COLO668 (cell line): ENCODE measurements around the gene AQP11.
"Not testable (repeated sequence)": the region's sequence is repeated elsewhere in the genome, so short reads cannot be mapped to it uniquely, and the experiment has no call there.

Experiments used
- DNase-seq: peaks from one replicate; lab custom pipeline; 2025; ENCODE audit not compliant: unreplicated experiment; lab: John Stamatoyannopoulos, UW

The AQP11 gene, protein sequence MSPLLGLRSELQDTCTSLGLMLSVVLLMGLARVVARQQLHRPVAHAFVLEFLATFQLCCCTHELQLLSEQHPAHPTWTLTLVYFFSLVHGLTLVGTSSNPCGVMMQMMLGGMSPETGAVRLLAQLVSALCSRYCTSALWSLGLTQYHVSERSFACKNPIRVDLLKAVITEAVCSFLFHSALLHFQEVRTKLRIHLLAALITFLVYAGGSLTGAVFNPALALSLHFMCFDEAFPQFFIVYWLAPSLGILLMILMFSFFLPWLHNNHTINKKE

DNA sequence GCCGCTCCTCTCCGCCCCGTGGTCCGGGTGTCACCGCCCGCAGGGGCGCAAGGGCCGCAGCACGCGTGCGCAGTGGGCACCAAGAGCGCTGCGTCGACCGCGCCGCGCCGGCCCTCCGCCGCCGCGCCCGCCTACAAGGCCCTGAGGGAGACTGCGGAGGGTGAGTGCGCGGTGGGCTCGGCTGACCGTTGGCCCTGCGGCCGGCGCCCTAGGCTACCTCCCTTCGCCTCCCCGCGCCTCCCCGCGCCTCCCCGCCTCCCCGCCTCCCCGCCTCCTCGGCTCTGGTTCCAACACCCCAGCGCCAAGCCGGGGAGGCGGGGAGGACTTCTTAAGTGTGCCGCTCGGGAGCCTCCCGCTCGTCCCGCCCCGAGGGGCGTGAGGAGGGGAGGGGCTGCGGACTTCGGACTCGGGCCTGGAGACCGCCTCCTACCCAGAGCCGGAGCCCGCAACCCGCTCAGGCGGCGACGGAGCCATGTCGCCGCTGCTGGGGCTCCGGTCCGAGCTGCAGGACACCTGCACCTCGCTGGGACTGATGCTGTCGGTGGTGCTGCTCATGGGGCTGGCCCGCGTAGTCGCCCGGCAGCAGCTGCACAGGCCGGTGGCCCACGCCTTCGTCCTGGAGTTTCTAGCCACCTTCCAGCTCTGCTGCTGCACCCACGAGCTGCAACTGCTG is at the start of gene AQP11:
Gene AQP11, plus strand, starts transcription at position 433 of the 673 bp plus-strand sequence. Its CDS starts 40 bp downstream, at position 473.
- DNase-seq: peak; percentile 88

DNA sequence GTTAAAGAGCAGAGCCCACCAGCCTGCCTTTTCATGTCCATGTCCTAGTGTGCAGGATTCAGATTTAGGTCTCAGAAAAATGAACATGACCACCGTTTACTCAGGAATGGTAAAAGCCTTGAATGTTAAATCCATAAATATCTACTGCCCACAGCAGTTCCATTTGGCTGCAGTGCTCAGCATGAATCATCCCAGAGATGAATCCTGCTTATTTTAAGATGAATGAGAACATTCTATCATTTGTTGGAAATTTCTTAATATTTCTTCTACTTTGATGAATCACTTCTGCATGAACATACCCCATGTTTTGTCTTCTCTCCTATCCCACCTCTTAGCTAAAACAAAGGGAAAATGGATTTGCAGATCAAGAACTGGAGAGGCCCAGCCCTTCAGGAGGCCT is 47.5 kb upstream of the AQP11 start:
- no peak for DNase-seq

DNA sequence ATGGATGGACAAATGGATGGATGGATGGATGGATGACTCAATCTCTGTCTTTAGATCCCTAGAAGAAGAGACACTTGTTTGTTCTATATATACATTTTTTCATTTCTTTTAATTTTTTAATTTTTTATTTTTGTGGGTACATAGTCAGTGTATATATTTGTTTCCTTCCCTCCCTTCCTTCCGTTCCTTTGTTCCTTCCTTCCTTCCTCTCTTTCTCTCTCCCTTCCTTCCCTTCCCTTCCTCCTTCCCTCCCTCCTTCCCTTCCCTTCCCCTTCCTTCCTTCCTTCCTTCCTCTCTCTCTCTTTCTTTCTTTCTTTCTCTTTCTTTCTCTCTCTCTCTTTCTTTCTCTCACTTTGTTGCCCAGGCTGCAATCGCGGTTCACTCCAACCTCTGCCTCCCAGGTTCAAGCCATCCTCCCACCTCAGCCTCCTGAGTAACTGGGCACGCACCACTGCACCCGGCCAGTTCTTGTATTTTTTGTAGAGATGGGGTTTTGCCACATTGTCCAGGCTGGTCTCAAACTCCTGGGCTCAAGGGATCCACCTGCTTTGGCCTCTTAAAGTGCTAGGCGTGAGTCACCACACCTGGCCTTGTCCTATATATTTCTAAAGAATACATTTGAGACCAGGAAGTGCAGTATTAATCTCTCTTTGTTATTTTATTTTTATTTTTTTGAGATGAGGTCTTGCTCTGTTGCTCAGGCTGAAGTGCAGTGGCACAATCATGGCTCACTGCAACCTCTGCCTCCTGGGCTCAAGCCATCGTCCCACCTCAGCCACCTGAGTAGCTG is 42.5 kb upstream of the AQP11 start:
- no peak for DNase-seq

DNA sequence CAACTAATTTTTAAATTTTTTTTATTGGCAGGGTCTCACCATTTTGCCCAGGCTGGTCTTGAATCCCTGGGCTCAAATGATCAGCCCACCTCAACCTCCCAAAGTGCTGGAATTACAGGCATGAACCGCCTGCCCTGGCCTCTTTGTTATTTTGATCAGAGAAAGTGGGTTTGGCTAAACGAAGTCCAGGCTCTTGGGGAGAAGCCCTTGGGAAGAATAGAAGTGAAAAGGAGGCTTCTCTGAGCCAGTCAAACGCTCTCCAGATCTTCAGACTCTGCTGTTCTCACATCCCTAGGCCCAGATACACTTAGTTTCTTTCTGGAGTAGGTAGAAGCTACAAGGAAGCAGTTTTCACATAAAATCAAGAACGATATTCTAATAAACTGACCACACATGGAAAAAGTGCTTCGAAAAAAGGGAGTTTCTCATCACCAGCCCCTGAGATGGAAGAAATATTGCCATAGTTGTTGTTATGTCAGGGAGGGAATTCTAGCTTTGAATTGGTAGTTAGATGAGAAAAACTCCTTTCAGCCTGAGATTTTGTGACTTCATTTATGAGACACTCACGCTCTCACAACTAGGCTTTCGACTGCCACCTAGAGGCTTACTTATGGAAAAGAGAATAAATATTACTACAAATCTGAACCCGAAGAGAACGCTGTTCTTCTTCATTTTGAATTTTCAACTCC is 41.7 kb upstream of the AQP11 start:
- DNase-seq: peak; percentile 33

DNA sequence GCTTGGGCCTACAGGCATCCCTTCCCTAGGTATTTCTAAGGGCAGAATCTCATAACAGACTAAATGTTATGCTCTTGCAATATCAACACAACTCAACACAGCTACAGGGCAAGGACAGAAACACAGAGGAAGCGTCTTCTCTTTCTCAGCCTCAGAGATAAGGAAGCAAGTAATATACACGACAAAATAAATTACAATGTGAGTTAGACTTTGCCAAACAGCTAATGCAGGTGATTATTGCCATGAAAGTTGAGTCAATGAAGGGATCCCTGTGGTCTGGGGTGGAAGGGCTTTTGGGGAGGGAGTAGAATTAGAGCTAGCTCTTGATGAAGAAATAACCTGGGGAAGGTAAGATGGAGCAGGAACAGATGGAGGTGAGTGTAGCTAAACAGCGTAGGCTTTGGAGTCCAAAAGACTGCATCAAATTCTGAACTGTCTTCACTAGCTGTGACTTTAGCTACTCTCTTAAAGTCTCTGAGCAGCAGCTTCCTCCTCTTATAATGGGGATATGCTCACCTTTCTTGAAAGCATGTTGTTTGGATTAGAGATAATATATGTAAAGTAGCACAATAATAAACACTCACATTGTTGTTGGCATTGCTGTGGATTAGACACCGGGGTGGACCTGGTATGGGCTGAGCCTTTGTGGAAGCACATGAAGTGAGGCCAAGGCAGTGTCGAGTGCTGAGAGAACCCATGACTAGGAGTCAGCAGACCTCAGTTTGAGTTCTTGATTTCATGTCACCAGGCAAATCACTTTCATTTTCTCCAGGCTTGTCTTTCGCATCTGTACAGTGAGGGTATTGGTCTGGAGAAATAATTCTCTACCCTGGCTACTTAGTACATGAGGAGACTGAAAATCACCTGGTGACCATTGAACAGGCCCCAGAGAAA is 41.0 kb upstream of the AQP11 start:
- DNase-seq: no peak

DNA sequence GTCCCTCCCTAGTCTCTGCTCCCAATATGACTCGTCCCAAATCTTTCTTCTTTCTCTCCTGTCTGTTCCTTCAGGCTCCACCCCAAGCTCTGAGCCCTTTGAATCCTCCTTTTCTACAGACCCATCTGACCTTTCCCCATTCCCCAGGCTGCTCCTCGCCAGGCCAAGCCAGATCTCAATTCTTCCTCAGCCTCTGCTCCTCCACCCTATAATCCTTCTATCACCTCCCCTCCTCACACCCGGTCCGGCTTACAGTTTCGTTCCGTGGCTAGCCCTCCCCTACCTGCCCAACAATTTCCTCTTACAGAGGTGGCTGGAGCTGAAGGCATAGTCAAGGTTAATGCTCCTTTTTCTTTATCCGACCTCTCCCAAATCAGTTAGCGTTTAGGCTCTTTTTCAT is 38.3 kb upstream of the AQP11 start:
- not testable (repeated sequence) for DNase-seq

DNA sequence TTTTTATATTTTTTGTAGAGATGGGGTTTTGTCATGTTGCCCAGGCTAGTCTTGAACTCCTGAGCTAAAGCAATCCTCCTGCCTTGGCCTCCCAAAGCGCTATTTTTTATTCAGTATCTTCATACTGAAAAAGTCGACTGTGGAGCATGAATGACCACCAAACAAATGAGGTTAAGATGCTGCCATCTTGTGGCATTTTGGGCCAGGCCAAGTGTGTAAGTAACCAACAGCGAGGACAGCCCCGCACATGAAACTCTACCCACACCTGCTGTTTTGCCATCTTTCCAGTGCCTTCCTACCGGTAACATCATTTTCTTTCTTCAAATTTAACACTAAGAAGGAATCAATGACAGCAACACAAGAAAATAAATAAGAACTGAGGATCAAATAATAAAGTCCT is 32.2 kb upstream of the AQP11 start:
- peak; percentile 22 for DNase-seq

DNA sequence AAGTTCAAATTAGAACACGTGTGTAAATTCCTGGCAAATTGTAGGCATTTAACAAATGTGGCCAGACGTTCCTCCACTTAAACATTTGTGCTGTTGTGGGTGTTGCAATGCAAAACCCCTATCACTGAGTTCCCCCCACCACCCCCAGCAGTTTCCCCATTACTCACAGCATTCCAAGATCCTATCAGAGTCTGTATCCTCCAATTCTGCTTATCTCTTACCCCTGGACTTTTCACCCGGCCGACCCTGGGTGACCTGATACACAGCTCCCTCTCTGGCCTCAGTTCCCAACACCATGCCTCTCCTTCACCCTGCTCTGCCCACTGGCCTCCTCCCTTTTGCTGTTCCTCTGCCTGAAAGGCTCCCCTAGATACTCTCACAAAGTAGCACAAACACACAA is 31.4 kb upstream of the AQP11 start:
- DNase-seq: no peak

DNA sequence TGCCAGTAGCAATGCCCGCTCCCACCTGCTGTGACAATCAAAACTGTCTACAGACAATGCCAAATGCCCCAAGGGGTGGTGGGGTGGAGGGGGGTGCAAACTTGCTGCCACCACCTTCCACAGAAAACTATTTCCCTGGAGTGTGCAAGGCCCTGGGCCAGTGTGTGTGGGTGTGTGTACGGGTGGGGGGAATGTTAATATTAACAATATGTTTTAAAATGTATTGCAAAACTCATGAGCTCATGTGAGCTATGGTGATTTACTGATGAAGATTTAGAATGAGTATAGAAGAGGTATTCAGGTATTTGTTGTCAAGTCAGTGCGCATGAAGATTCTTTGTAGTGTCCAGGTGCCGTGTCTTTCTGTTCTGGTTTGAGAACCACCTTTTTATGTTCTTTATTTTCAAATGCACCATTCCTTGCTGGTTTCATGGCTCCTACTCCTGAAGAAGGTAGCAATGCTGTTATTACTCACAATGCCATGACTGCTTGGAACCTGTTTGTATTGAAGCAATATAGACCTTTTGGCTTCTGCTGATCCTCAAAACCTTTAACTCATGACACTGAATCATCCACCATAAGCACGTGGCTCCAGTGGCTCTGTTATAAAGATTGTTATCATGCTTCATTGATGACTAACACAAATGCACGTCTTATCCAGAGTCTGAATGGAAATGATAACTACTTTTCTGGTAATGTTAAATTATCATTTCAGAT is 29.9 kb upstream of the AQP11 start:
- DNase-seq: no peak

DNA sequence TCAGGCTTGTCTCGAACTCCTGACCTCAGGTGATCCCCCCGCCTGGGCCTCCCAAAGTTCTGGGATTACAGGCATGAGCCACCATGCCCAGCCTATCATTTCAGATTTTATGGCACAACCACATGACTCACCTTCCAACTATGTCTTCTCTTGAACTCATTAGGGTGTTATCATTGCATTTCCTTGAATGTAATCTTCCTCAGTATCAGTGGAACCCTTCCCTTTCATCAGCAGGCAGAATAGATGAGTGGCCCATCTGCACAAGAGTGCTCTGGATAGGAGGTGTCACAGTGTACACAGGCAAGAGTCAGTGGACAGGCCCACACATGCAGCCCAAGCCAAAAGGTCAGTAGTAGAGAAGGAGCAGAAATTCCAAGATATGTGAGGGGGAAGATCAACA is 29.1 kb upstream of the AQP11 start:
- no peak for DNase-seq

DNA sequence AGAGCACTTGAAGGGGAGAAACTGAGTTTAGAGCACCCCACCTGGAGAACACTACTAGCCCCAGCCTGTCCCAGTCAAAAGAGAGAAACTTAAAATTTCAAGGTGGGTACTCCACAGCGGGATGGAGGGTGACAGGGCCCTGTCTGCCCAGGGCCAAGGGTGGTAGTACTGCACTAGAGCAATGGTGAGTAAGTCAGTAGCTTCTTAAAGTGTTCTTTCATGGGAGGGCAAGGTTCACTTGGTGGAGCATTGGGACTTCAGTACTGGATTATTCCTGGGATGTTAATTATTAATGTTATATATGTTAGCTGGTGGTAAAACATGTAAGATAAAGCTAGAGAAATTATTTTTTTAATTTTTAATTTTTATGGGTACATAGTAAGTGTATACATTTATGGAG is 28.5 kb upstream of the AQP11 start:
- no peak for DNase-seq

DNA sequence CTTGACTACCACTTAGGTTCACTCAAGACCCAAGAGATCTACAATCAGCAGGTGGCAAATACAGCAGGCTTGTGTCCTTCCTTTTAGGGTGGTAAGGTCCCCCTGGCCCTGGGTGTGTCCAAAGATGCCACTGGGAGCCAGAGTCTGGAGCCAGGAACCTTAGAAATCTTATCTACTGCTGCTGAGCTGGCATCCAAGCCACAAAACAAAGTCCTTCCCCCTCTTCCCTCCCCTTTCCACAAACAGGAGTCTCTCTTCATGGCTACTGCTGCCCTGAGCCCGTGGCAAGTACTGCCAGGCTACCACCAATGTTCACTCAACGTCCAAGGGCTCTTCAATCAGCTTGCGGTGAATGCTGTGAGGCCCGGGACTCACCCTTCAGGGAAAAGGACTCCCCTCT is 21.4 kb upstream of the AQP11 start:
- DNase-seq: no peak

DNA sequence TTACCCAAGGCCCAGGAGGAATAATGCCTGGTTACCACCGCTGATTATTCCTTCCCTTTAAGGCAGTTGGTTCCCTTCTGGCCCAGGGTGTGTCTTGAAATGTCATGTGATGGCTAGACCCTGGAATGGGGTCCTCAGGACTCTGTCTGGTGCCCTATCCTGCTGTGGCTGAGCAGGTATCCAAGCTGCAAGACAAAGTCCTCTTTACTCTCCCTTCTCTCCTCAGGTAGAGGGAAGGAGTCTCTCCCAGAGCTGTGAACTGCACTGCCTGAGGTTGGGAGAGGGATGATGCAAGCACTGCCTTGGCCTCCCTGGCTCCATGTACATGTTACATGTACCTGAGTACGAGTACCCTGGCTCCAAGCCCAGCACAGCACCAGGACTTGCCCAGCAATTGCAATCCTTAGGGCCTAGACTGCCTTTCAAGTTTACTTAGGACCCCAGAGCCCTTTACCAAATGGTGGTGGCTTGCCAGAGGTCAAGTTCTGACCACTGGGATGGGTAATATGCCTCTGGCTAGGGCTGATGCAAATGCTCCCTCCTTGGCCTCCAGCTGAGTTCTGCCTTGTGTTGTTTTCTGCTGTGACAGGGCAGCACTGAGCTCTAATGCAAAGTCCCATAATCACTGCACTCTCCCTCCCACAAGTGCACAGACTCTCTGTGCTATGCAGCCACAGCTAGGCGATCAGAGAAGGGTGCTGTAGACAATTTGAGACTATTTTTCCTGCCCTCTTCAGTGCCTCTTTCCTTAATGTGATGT is 20.7 kb upstream of the AQP11 start:
- DNase-seq: no peak

DNA sequence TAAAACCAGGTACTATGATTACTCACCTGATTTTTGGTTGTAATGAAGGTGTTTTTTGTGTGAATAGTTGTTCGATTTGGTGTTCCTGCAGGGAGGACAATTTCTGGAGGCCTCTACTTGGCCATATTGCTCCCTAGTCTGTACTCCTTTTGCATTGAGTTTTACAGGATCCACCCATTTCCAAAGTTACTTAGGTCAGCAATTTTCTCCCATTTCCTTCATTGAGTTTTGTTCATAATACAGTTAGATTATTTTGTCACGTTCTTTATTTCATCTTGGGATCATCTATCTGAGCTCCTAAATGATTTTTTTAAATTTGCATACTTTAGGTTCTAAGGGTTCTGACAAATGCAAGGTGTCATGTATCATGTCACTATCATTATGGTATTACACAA is 20.1 kb upstream of the AQP11 start:
- no peak for DNase-seq

DNA sequence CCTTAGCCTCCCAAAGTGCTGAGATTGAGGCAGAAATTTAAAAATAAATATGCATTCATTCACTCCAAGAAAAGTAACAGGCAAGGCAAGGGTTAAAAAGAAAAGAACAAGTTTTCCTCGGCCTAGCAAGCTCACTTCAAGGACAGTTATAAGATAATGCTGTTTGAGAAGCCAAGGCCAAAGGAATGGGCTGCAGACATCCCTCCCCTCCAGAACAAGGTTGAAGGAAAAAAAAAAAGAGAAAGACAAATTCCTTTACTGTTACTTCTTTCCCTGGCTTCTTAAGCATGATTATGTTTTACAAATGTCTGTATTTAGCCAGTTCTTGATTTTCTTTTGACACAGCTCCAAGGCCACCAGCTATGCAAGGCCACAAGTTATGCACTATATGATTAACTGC is 18.9 kb upstream of the AQP11 start:
- DNase-seq: not testable (repeated sequence)

DNA sequence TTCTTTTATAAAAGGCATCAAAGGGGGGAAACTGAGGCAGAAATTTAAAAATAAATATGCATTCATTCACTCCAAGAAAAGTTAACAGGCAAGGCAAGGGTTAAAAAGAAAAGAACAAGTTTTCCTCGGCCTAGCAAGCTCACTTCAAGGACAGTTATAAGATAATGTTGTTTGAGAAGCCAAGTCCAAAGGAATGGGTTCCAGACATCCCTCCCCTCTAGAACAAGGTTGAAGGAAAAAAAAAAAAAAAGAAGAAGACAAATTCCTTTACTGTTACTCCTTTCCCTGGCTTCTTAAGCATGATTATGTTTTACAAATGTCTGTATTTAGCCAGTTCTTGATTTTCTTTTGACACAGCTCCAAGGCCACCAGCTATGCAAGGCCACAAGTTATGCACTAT is 14.3 kb upstream of the AQP11 start:
- DNase-seq: not testable (repeated sequence)

DNA sequence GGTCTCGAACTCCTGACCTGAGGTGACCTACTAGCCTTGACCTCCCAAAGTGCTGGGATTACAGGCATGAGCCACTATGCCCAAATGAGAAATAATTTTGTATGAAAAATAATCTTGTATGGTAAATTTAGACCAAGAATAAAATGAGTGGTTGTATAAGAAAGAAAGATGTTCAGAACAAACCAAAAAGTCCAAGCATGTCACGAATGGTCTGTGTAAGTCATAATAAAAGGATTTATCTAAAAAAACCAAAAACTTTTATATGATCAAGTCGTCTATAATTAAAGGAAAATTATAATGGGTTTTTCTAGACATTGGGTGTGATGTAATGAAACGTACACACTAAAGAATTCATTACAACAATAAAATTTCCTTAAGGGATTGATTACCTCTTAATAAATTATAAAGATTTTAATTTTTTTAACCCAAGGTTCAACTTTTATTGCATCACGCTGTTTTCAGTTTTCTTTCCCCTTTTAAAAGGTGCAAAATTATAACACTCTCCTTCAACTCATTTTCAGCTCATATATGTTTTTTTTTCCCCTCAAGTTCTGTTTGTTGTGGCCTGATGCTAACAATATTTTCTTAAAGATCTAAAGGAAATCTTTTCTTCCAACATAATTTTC is 8.9 kb upstream of the AQP11 start:
- DNase-seq: peak; percentile 34

DNA sequence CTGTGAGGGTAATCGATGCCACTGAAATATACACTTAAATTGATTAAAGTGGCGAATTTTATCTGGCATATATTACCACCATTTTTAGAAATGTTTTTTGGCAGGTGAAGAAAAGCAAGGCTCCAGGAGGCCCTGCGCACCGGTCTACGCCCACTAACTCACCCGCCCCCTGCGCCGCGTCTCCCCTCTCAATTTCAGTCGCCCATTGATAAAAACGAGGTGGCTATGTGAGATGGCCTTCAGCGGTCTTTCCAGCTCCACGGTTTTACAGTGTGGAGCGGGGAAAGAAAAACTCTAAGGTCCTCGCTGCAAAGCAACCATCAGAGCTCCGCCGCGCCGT is 602 bp upstream of the AQP11 start:
- no peak for DNase-seq
